Suprapubic skin (tissue), 4 donors: ENCODE measurements around the gene ANKRD6. TPM values are rescaled to one million over a fixed set of nuclear protein-coding genes. Genes with fewer than 3 reads are reported as not detected.

Experiments used
- DNase-seq, 2 donors: peaks; one replicate each; pipeline ENCODE4 v3.0.0-alpha.2; 2019; ENCODE audit warnings: low spot score in 2 of 2
- H3K27ac ChIP-seq: fragments of 200-600 bp; sonication (generic); one replicate; pipeline ENCODE4 v1.5.1; 2019
- H3K27me3 ChIP-seq: fragments of 200-600 bp; sonication (generic); one replicate; pipeline ENCODE4 v1.5.1; 2019
- H3K36me3 ChIP-seq: fragments of 200-600 bp; sonication (generic); one replicate; pipeline ENCODE4 v1.5.1; 2019
- H3K4me1 ChIP-seq: fragments of 200-600 bp; sonication (generic); one replicate; pipeline ENCODE4 v1.5.1; 2019
- H3K4me3 ChIP-seq: fragments of 200-600 bp; sonication (generic); one replicate; pipeline ENCODE4 v1.5.1; 2019; ENCODE audit warnings: mild to moderate bottlenecking
- H3K9me3 ChIP-seq: fragments of 200-600 bp; sonication (generic); one replicate; pipeline ENCODE4 v1.5.1; 2019
- EP300 ChIP-seq: sonication (generic); formaldehyde crosslinking; IDR thresholded peaks from one replicate; pipeline ENCODE4 v1.6.1; 2017; ENCODE audit warnings: antibody characterized with exemption
- POLR2A ChIP-seq, 2 donors: fragments of 450-650 bp; IDR thresholded peaks; one replicate each; pipeline ENCODE4 v1.6.1; 2017; ENCODE audit warnings: antibody characterized with exemption in 2 of 2, mild to moderate bottlenecking in 2 of 2, moderate library complexity in 2 of 2
- POLR2AphosphoS5 ChIP-seq, 3 donors: sonication (generic); formaldehyde crosslinking; IDR thresholded peaks; one replicate each; pipeline ENCODE4 v1.6.1; 2017; ENCODE audit warnings: antibody characterized with exemption in 3 of 3
- WGBS: methylation state at CpG from one replicate; pipeline ENCODE4 v1.1.5; 2018; 5-methylcytosine and 5-hydroxymethylcytosine counted together
- total RNA-seq, 4 donors: library from RNA; depleted of rRNA; stranded (reverse); fragments of >200 nt; gene quantifications; one replicate each; pipeline ENCODE4 v1.1.0, GENCODE V29; 2016
- TF ChIP-seq, protein P1 (sequence below), 2 donors: fragments of 200-600 bp in 1 of 2; fragments of 450-650 bp in 1 of 2; sonication (generic) in 1 of 2; IDR thresholded peaks; one replicate each; pipeline ENCODE4 v1.5.1; 2016 to 2019; ENCODE audit warnings: antibody characterized with exemption in 2 of 2, mild to moderate bottlenecking in 1 of 2, moderate library complexity in 1 of 2

The ANKRD6 gene
- total RNA-seq, 4 donors from 2014 or later: 3.4 to 6.9 (median 5.4) TPM

GRCh38 chr6:89564752-89565427, 131.9 kb downstream of the ANKRD6 start:
- Histone ChIP-seq H3K4me1 (no peaks in the 10 kb centered on the region), H3K36me3 (no peaks in the 10 kb centered on the region), H3K9me3 (no peaks in the 10 kb centered on the region), H3K27ac (no peak overlapping the region), H3K27me3 (no peaks in the 10 kb centered on the region), H3K4me3 (no peak overlapping the region)
- 76% methylated on average over 8 of the region's 8 CpGs for WGBS
- no peak for DNase-seq
- TF ChIP-seq, protein P1, sequence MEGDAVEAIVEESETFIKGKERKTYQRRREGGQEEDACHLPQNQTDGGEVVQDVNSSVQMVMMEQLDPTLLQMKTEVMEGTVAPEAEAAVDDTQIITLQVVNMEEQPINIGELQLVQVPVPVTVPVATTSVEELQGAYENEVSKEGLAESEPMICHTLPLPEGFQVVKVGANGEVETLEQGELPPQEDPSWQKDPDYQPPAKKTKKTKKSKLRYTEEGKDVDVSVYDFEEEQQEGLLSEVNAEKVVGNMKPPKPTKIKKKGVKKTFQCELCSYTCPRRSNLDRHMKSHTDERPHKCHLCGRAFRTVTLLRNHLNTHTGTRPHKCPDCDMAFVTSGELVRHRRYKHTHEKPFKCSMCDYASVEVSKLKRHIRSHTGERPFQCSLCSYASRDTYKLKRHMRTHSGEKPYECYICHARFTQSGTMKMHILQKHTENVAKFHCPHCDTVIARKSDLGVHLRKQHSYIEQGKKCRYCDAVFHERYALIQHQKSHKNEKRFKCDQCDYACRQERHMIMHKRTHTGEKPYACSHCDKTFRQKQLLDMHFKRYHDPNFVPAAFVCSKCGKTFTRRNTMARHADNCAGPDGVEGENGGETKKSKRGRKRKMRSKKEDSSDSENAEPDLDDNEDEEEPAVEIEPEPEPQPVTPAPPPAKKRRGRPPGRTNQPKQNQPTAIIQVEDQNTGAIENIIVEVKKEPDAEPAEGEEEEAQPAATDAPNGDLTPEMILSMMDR (IDR thresholded peaks at IDR 0.05): no peak
- TF ChIP-seq POLR2AphosphoS5 (IDR thresholded peaks at IDR 0.05) (no peak), POLR2A (IDR thresholded peaks at IDR 0.05) (no peak), EP300 (no peak)

DNA sequence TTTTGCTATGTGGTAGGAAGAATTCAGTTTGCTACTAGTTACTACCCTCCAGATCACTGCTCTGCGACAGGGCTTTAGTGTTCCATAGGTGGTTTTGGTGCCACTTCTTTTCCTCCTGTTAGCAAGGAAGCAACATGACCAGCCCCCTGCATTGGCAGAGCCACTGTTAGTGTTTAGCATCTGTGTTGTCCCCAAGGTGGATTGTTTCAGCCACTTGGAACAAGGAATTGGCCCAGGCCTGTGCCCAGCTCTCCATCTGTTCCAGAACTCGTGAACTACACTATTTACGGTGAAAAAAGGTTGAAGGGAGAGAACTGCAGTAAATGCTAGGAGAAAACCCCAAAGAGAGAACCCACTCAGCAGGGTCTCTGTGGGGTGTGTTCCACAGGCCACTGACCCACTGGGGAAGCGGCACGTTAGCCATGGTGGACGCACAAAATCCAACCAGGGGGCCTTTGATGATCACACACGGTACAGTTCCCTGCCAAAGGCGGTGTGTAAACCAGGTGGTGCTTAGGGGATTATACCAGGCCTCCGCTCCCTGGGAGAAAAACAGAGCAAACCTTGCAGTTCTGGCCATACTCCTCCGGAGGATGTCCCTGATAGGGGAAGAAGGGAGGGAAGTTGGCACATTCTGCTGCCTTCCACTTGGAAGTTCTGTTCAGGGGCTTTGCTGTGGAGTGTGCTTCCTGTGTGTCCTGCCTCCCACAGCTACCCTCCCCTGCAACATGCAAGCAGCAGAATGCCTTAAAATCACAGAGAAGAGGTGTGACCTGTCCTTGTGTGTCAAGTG, 133.3 kb downstream of the ANKRD6 start:
- no peak for DNase-seq
- no peaks in the 10 kb centered on the region for H3K9me3 ChIP-seq

GRCh38 chr6:89566930-89567629, 134.1 kb downstream of the ANKRD6 start:
- H3K27ac ChIP-seq: no peak overlapping the region
- no peaks in the 10 kb centered on the region for H3K36me3 ChIP-seq
- TF ChIP-seq, protein P1 (IDR thresholded peaks at IDR 0.05): no peak
- TF ChIP-seq EP300 (no peak), POLR2AphosphoS5 (IDR thresholded peaks at IDR 0.05) (no peak)
- 94% methylated on average over 16 of the region's 16 CpGs for WGBS
- H3K9me3 ChIP-seq: no peaks in the 10 kb centered on the region
- no peak for DNase-seq
- H3K4me1 ChIP-seq: no peaks in the 10 kb centered on the region
- no peak overlapping the region for H3K4me3 ChIP-seq
- H3K27me3 ChIP-seq: no peaks in the 10 kb centered on the region

More for the DNA sequence above, 133.3 kb downstream of the ANKRD6 start:
- 93% methylated on average over 9 of the region's 10 CpGs for WGBS
- H3K27me3 ChIP-seq: no peaks in the 10 kb centered on the region
- no peaks in the 10 kb centered on the region for H3K36me3 ChIP-seq
- H3K27ac ChIP-seq: no peak overlapping the region
- no peaks in the 10 kb centered on the region for H3K4me1 ChIP-seq
- H3K4me3 ChIP-seq: no peak overlapping the region
- TF ChIP-seq POLR2A (IDR thresholded peaks at IDR 0.05): no peak

GRCh38 chr6:89567630-89568390, 134.9 kb downstream of the ANKRD6 start:
- DNase-seq: no peak
- H3K9me3 ChIP-seq: no peaks in the 10 kb centered on the region
- 93% methylated on average over 6 of the region's 6 CpGs for WGBS
- H3K27me3 ChIP-seq: no peaks in the 10 kb centered on the region
- H3K36me3 ChIP-seq: no peaks in the 10 kb centered on the region
- H3K27ac ChIP-seq: no peak overlapping the region
- H3K4me1 ChIP-seq: no peaks in the 10 kb centered on the region
- no peak overlapping the region for H3K4me3 ChIP-seq
- no peak for TF ChIP-seq EP300
- TF ChIP-seq, protein P1 (IDR thresholded peaks at IDR 0.05): no peak
- TF ChIP-seq POLR2AphosphoS5 (IDR thresholded peaks at IDR 0.05): no peak
- no peak for TF ChIP-seq POLR2A (IDR thresholded peaks at IDR 0.05)

DNA sequence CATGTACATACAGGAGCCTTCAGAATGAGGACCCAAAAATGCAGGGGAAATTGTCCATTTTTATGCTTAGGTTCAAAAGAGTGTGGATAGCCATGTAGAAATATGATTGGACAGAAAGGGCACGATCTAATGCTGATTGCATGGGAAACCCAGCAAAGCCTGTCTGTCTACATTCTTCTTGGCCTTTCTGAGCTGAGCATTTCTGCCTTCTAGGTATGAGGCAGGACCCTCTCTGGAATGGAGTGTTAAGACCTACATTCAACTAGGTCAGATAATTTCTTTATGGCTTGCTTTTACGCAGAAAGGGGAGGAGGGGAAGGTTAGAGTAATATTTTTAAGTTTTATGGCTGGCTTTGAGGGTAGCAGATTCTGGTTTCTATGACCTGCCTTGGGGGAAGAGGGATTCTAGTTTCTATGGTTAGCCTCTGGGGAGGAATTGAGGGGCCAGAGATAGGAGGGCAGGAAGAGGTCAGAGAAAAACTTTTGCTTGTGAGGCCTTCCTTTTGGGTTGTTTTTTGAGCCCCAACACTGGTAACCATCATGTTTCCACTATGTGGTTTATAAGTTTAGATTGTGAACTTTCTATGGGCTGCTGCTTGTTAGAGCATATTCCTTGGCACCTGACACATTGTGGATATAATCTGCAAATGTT, 142.1 kb downstream of the ANKRD6 start:
- no peaks in the 10 kb centered on the region for H3K4me1 ChIP-seq
- no peaks in the 10 kb centered on the region for H3K9me3 ChIP-seq
- no peak for DNase-seq
- H3K36me3 ChIP-seq: no peaks in the 10 kb centered on the region
- no peaks in the 10 kb centered on the region for H3K27me3 ChIP-seq
- no peak overlapping the region for H3K4me3 ChIP-seq
- no peak for TF ChIP-seq POLR2A (IDR thresholded peaks at IDR 0.05)
- TF ChIP-seq EP300: no peak
- TF ChIP-seq POLR2AphosphoS5 (IDR thresholded peaks at IDR 0.05): no peak
- TF ChIP-seq, protein P1 (IDR thresholded peaks at IDR 0.05): no peak
- WGBS: 60% methylated on average over 2 of the region's 2 CpGs
- no peak overlapping the region for H3K27ac ChIP-seq
